Kidney (tissue), 14 donors: ENCODE measurements around the gene RPL15. TPM values are rescaled to one million over a fixed set of nuclear protein-coding genes. Genes with fewer than 3 reads are reported as not detected.
A peak's percentile ranks its signal among the peaks of the same experiment; 100 is the strongest.

Experiments used
- DNase-seq, 5 donors: peaks; one replicate each; pipeline ENCODE4 v3.0.0-alpha.2; 2013 to 2020
- FAIRE-seq: peaks from 2 replicates; lab custom pipeline; 2012; peaks lifted over from hg19 to GRCh38; lab: Jason Lieb, UNC
- H3K27ac ChIP-seq, 2 donors: one replicate each; pipeline ENCODE4 v1.7.0; 2013; ENCODE audit warnings: low read depth in 2 of 2, low read length in 2 of 2, inconsistent platforms in 1 of 2
- H3K27me3 ChIP-seq: one replicate; pipeline ENCODE4 v1.7.1; 2013; ENCODE audit warnings: low read length, inconsistent platforms; ENCODE audit not compliant: control insufficient read depth, insufficient read depth
- H3K36me3 ChIP-seq, 3 donors: one replicate each; pipeline versions ENCODE4 v1.7.0 to v1.7.1; 2013; ENCODE audit warnings: low read length in 3 of 3, control low read depth in 1 of 3, inconsistent platforms in 1 of 3; ENCODE audit not compliant: insufficient read depth in 3 of 3, control insufficient read depth in 2 of 3
- H3K4me1 ChIP-seq, 3 donors: one replicate each; pipeline versions ENCODE4 v1.7.0 to v1.7.1; 2013; ENCODE audit warnings: low read length in 3 of 3, inconsistent platforms in 1 of 3, low read depth in 1 of 3; ENCODE audit not compliant: control insufficient read depth in 2 of 3, insufficient read depth in 2 of 3
- H3K4me3 ChIP-seq, 3 donors: one replicate each; pipeline versions ENCODE4 v1.7.0 to v1.8.1; 2013; ENCODE audit warnings: low read length in 3 of 3, control low read depth in 1 of 3, inconsistent platforms in 1 of 3
- H3K9ac ChIP-seq, 3 donors: one replicate each; pipeline versions ENCODE4 v1.7.0 to v1.7.1; 2013; ENCODE audit warnings: low read length in 3 of 3, control low read depth in 1 of 3, inconsistent platforms in 1 of 3
- H3K9me3 ChIP-seq, 3 donors: one replicate each; pipeline versions ENCODE4 v1.7.0 to v1.7.1; 2013; ENCODE audit warnings: low read length in 3 of 3, control low read depth in 1 of 3, inconsistent platforms in 1 of 3; ENCODE audit not compliant: control insufficient read depth in 2 of 3, insufficient read depth in 1 of 3
- intact Hi-C: fragments of 100-400 bp; cut with DNase I; formaldehyde crosslinking; loops from one replicate; pipeline ENCODE4 v1.11.1; 2022
- polyA plus RNA-seq: library from polyadenylated mRNA; stranded (reverse); fragments of 350-450 nt; fragmentation: Illumina TruSeq; extraction: RNeasy Lipid Tissue Mini Kit (QIAGEN cat#74804); gene quantifications from one replicate; pipeline ENCODE4 v1.2.3, GENCODE V29; 2014; ENCODE audit warnings: low read depth, low replicate concordance; ENCODE audit not compliant: insufficient read depth
- total RNA-seq: library from RNA; stranded (reverse); fragmentation: NEBNext Ultra II Directional; extraction: Animal tissue kit (Norgen Biotek cat#: 25700); gene quantifications from one replicate; pipeline ENCODE4 v1.2.1, GENCODE V29; 2021
- TF ChIP-seq, protein P1 (sequence below): IDR thresholded peaks from 3 replicates; pipeline ENCODE4 v1.5.1; 2012; ENCODE audit warnings: mild to moderate bottlenecking, moderate library complexity, borderline replicate concordance; ENCODE audit not compliant: insufficient read depth; ENCODE audit errors: extremely low read depth
- donor health status: control.
- donor health status: control.
- donor health status: control.
- donor health status: control.
- donor health status: control.
- donor health status: DM: yes; HTN: yes; CAD: no.
- donor health status: Normal renal cell carcinoma (clear cell type).

RPL15 gene
- total and polyA plus RNA-seq, 2 donors from 2014 or later = 1,508 to 2,114 TPM

DNA sequence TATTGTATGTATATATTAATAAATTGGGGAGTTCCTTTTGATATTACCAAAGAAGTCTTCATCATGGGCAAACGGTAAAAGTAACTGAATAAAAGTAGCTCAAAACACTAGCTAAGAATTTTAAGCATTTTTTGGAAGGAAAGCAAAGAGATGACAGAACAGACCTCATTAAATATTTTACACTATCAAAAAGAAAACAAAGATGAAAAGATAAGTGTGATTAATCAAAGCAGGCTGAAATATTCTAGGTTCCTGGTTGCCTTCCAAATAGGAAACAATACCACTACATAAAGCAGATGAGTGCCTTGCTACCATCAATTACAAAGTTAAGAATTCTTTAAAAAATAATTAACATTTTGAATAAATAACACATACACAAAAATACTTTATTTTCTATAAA lies 3.8 kb upstream of the RPL15 start:
- H3K27me3 ChIP-seq = no peaks in the 10 kb centered on the region
- no peak overlapping the region for H3K27ac ChIP-seq
- H3K4me1 ChIP-seq = peaks cover 2 to 14% (median 10%) of the 10 kb centered on the region in 3 donors
- no peak for FAIRE-seq
- no peak overlapping the region for H3K4me3 ChIP-seq
- H3K9me3 ChIP-seq = no peaks in the 10 kb centered on the region
- DNase-seq = no peak
- peaks cover 0 to 7% (median 5%) of the 10 kb centered on the region in 3 donors for H3K36me3 ChIP-seq
- H3K9ac ChIP-seq = no peak overlapping the region
- TF ChIP-seq, protein P1, sequence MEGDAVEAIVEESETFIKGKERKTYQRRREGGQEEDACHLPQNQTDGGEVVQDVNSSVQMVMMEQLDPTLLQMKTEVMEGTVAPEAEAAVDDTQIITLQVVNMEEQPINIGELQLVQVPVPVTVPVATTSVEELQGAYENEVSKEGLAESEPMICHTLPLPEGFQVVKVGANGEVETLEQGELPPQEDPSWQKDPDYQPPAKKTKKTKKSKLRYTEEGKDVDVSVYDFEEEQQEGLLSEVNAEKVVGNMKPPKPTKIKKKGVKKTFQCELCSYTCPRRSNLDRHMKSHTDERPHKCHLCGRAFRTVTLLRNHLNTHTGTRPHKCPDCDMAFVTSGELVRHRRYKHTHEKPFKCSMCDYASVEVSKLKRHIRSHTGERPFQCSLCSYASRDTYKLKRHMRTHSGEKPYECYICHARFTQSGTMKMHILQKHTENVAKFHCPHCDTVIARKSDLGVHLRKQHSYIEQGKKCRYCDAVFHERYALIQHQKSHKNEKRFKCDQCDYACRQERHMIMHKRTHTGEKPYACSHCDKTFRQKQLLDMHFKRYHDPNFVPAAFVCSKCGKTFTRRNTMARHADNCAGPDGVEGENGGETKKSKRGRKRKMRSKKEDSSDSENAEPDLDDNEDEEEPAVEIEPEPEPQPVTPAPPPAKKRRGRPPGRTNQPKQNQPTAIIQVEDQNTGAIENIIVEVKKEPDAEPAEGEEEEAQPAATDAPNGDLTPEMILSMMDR = no peak
- intact Hi-C loops = no loop called here

- H3K27me3 ChIP-seq = no peaks in the 10 kb centered on the region
- intact Hi-C loops = no loop called here
- H3K27ac ChIP-seq = no peak overlapping the region
- FAIRE-seq (no peak), DNase-seq (no peak)
- peaks cover 7 to 18% (median 17%) of the 10 kb centered on the region in 3 donors for H3K4me1 ChIP-seq
- TF ChIP-seq, protein P1 = no peak
- peaks cover 0 to 14% (median 6%) of the 10 kb centered on the region in 3 donors for H3K36me3 ChIP-seq
- no peak overlapping the region for H3K9ac ChIP-seq
- H3K9me3 ChIP-seq = no peaks in the 10 kb centered on the region
- no peak overlapping the region for H3K4me3 ChIP-seq
Measured at GRCh38 chr3:23913873-23914743, 2.8 kb upstream of the RPL15 start.

GRCh38 chr3:23915537-23916108 lies 1.3 kb upstream of the RPL15 start:
- intact Hi-C loops = no loop called here
- no peak for FAIRE-seq

More at GRCh38 chr3:23915537-23916108, 1.3 kb upstream of the RPL15 start:
- Histone ChIP-seq H3K27ac (peak overlapping the region; percentile 37 to 63), H3K36me3 (peaks cover 3 to 19% (median 7%) of the 10 kb centered on the region in 3 donors), H3K9ac (peak overlapping the region; percentile 21 to 97 (median 95)), H3K27me3 (no peaks in the 10 kb centered on the region), H3K4me3 (peak overlapping the region; percentile 84 to 97 (median 91)), H3K4me1 (peaks cover 7 to 21% (median 17%) of the 10 kb centered on the region in 3 donors), H3K9me3 (no peaks in the 10 kb centered on the region)
- peak in 2 of 5 donors; percentile 27 to 29 for DNase-seq
- TF ChIP-seq, protein P1 = no peak
